ENCODE results near the gene RPH3AL.
"Not testable (repeated sequence)": the region's sequence is repeated elsewhere in the genome, so short reads cannot be mapped to it uniquely, and the experiment has no call there.

RPH3AL gene

GRCh38 chr17:180381-181244 lies 172.0 kb downstream of the RPH3AL start:
- no peak for DNase-seq (ENCODE audit: low spot score)

GRCh38 chr17:179781-180380 lies 172.7 kb downstream of the RPH3AL start:
- DNase-seq (ENCODE audit: low spot score), result peak; percentile 36

GRCh38 chr17:179066-179432 lies 173.6 kb downstream of the RPH3AL start:
- no peak for DNase-seq (ENCODE audit: low spot score)

GRCh38 chr17:178292-179065 lies 174.1 kb downstream of the RPH3AL start:
- DNase-seq (ENCODE audit: low spot score), result peak; percentile 58

GRCh38 chr17:177762-178161 lies 174.8 kb downstream of the RPH3AL start:
- DNase-seq (ENCODE audit: low spot score), result no peak

- DNase-seq (ENCODE audit: low spot score), result no peak
Observed at GRCh38 chr17:177155-177554, 175.5 kb downstream of the RPH3AL start.

GRCh38 chr17:173166-173911 lies 179.3 kb downstream of the RPH3AL start:
- no peak for DNase-seq (ENCODE audit: low spot score)

GRCh38 chr17:172401-172800 lies 180.2 kb downstream of the RPH3AL start:
- no peak for DNase-seq (ENCODE audit: low spot score)

- no peak for DNase-seq (ENCODE audit: low spot score)
Observed at GRCh38 chr17:171871-172270, 180.7 kb downstream of the RPH3AL start.

GRCh38 chr17:170130-170670 lies 182.4 kb downstream of the RPH3AL start:
- no peak for DNase-seq (ENCODE audit: low spot score)

GRCh38 chr17:168614-169013 lies 184.0 kb downstream of the RPH3AL start:
- not testable (repeated sequence) for DNase-seq (ENCODE audit: low spot score)

GRCh38 chr17:165939-166338 lies 186.7 kb downstream of the RPH3AL start:
- DNase-seq (ENCODE audit: low spot score), result no peak

- DNase-seq (ENCODE audit: low spot score), result peak; percentile 82
Observed at GRCh38 chr17:164303-165235, 188.0 kb downstream of the RPH3AL start.

GRCh38 chr17:163514-164098 lies 189.0 kb downstream of the RPH3AL start:
- DNase-seq (ENCODE audit: low spot score), result no peak

GRCh38 chr17:162689-163088 lies 189.9 kb downstream of the RPH3AL start:
- DNase-seq (ENCODE audit: low spot score), result no peak

Measured in SK-N-DZ (cell line).